Activated B cell treated with CpG ODN at 0.5 μM for 24 hours (primary cell): ENCODE measurements around the gene EVI2B. TPM values are rescaled to one million over a fixed set of nuclear protein-coding genes. Genes with fewer than 3 reads are reported as not detected.

ENCODE experiments used
- ATAC-seq: fragments of 200-7000 bp; cut with Tn5 transposase; one replicate; pipeline ENCODE4 v1.10.0; 2021; ENCODE audit warnings: low read depth, mild to moderate bottlenecking, moderate library complexity
- CTCF ChIA-PET: fragments of 350-600 bp; sonication (Branson Sonifier 250); formaldehyde crosslinking; loops from one replicate; lab custom pipeline; 2021; ENCODE audit warnings: antibody characterized with exemption; lab: Charles Lee
- POLR2A ChIA-PET: fragments of 350-600 bp; sonication (Branson Sonifier 250); formaldehyde crosslinking; loops from one replicate; lab custom pipeline; 2021; ENCODE audit warnings: antibody characterized with exemption; lab: Charles Lee
- DNase-seq: peaks from one replicate; pipeline ENCODE4 v3.0.0; 2022
- H3K27ac Mint-ChIP-seq: one replicate; pipeline ENCODE4 v1.8.0; 2020; ENCODE audit warnings: mixed read lengths
- H3K27me3 Mint-ChIP-seq: one replicate; pipeline ENCODE4 v1.8.0; 2021; ENCODE audit warnings: mixed read lengths
- H3K36me3 Mint-ChIP-seq: one replicate; pipeline ENCODE4 v1.8.0; 2021; ENCODE audit warnings: low read depth, mixed read lengths
- H3K4me1 Mint-ChIP-seq: one replicate; pipeline ENCODE4 v1.8.0; 2021; ENCODE audit warnings: mixed read lengths
- H3K4me3 Mint-ChIP-seq: one replicate; pipeline ENCODE4 v1.8.0; 2020; ENCODE audit warnings: mild to moderate bottlenecking, mixed read lengths
- H3K9me3 Mint-ChIP-seq: one replicate; pipeline ENCODE4 v1.8.0; 2020; ENCODE audit warnings: mixed read lengths
- intact Hi-C: fragments of 100-400 bp; cut with micrococcal nuclease; formaldehyde crosslinking; loops from one replicate; pipeline ENCODE4 v1.15.1; 2024
- total RNA-seq: library from RNA; stranded (reverse); gene quantifications from 2 replicates; pipeline ENCODE4 v1.2.3, GENCODE V29; 2022
- TF ChIP-seq, protein P1 (sequence below): fragments of 200-600 bp; IDR thresholded peaks from one replicate; pipeline ENCODE4 v1.8.0; 2022; ENCODE audit warnings: antibody characterized with exemption, mild to moderate bottlenecking

Gene EVI2B
- total RNA-seq, 1 donor from 2014 or later: 111 TPM

DNA sequence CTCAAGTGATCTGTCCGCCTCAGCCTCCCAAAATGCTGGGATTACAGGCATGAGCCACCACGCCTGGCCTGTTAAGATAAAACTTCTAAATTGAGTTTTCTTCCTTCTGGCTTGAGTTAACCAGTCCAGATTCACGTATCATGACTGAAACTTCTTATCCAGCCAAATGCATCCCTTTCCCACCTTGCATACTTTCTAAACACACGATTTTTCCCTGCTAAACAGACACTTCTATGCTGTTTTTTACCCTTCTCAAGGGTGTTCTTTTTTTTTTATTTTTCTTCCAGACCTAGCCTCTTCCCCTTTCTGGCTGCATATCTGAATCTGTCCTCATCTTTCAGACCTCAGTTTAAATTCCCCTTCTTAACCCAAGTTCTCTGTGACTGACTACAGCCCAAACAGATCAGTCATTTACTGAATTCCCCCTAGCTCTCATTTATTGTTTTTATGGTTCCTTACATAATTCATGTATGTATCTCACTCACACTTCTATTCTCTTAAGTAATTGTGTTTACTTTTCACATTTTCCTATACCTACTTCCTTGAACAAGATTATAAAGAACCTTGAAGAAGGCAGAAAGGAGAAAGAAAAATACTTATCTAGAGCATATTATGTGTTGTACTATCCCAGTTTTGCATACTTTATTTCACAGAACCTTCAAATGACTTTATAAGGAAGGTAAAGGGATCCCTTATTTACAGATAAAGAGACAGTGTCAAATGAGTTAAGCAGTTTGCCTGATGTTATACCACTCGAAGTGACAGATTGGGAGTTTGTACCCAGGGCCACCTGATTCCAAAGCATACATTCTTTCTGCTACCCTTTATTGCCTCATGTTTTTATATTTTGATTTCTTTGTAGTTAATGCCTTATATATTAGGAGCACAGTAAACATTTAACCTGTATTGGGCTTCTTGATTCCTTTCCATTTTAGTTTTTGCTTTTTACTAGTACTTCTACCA is 5.2 kb downstream of the EVI2B start:
- ChIA-PET CTCF (interaction anchor here (1.0 kb wide), 1 partner anchor 201 kb away, joined by 3 read pairs; no protein-coding TSS in a partner anchor), POLR2A (interaction anchor here (0.7 to 11.6 kb wide), 10 partner anchors 10 to 599 kb away, joined by 3 to 247 read pairs (median 4); partner anchors contain the start of genes CRLF3 and EVI2A)
- Mint-ChIP-seq H3K27ac (peak overlapping the region; percentile 88), H3K9me3 (no peaks in the 10 kb centered on the region), H3K4me3 (peak overlapping the region; percentile 78), H3K4me1 (peaks cover 74% of the 10 kb centered on the region), H3K27me3 (no peaks in the 10 kb centered on the region), H3K36me3 (peaks cover 72% of the 10 kb centered on the region)
- intact Hi-C loops: loop anchor here (1.0 to 5.0 kb wide), 5 partner anchors 11 to 336 kb away; partner anchors contain the start of gene RNF135
- TF ChIP-seq, protein P1, sequence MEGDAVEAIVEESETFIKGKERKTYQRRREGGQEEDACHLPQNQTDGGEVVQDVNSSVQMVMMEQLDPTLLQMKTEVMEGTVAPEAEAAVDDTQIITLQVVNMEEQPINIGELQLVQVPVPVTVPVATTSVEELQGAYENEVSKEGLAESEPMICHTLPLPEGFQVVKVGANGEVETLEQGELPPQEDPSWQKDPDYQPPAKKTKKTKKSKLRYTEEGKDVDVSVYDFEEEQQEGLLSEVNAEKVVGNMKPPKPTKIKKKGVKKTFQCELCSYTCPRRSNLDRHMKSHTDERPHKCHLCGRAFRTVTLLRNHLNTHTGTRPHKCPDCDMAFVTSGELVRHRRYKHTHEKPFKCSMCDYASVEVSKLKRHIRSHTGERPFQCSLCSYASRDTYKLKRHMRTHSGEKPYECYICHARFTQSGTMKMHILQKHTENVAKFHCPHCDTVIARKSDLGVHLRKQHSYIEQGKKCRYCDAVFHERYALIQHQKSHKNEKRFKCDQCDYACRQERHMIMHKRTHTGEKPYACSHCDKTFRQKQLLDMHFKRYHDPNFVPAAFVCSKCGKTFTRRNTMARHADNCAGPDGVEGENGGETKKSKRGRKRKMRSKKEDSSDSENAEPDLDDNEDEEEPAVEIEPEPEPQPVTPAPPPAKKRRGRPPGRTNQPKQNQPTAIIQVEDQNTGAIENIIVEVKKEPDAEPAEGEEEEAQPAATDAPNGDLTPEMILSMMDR: no peak
- ATAC-seq (peak; percentile 56), DNase-seq (no peak)

DNA sequence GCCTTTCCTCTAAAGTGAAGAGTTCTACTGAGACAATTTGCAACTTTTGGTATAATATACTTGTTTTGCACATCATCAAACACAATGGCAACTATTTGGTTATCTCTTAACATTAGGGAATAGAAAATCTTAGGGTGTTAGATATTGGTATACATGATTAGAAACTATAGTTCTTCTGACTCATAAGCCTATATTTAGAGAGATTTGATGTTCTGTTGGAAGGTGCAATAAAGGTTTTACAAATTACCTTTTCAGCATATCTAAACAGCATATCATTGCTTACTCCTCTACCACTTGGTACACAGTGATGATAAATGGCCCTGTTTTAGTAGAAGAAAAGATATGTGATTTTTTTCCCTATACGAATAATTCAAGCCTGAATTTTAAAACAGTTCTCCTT is 6.2 kb downstream of the EVI2B start:
- H3K4me3 Mint-ChIP-seq: peak overlapping the region; percentile 78
- TF ChIP-seq, protein P1: no peak
- DNase-seq (no peak), ATAC-seq (no peak)
- no peaks in the 10 kb centered on the region for H3K27me3 Mint-ChIP-seq
- H3K4me1 Mint-ChIP-seq: peaks cover 83% of the 10 kb centered on the region
- CTCF ChIA-PET: no interaction called here
- peaks cover 3% of the 10 kb centered on the region for H3K9me3 Mint-ChIP-seq
- peak overlapping the region; percentile 88 for H3K27ac Mint-ChIP-seq
- peaks cover 78% of the 10 kb centered on the region for H3K36me3 Mint-ChIP-seq
- intact Hi-C loops: loop anchor here (2.0 to 5.0 kb wide), 3 partner anchors 35 to 335 kb away; partner anchors contain the start of gene RNF135
- POLR2A ChIA-PET: interaction anchor here (1.8 to 11.6 kb wide), 3 partner anchors 11 to 186 kb away, joined by 4 to 247 read pairs (median 7); partner anchors contain the start of gene EVI2A

DNA sequence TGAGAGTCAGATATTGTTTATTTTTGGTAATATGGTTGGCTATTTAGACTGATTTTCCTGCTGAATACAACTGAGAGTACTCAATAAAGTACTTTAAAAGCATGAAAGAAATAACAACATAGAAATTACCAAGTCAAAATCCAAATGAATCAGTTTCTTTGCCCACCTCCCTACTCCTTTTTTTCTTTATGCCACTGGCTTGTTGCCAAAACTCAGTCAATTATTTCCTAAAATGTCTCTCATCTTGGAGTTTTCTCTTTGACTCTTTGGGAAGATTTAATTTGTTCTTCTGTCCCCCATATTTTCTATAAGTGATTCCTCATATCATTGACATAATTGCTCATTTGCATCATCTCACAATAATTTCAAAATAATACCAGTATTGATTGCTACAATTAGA is 14.2 kb downstream of the EVI2B start:
- H3K4me3 Mint-ChIP-seq: no peak overlapping the region
- ATAC-seq: no peak
- CTCF ChIA-PET: no interaction called here
- no peak for DNase-seq
- POLR2A ChIA-PET: no interaction called here
- H3K4me1 Mint-ChIP-seq: peaks cover 27% of the 10 kb centered on the region
- peaks cover 24% of the 10 kb centered on the region for H3K36me3 Mint-ChIP-seq
- no peaks in the 10 kb centered on the region for H3K27me3 Mint-ChIP-seq
- TF ChIP-seq, protein P1: no peak
- no peak overlapping the region for H3K27ac Mint-ChIP-seq
- intact Hi-C loops: no loop called here
- peaks cover 3% of the 10 kb centered on the region for H3K9me3 Mint-ChIP-seq

DNA sequence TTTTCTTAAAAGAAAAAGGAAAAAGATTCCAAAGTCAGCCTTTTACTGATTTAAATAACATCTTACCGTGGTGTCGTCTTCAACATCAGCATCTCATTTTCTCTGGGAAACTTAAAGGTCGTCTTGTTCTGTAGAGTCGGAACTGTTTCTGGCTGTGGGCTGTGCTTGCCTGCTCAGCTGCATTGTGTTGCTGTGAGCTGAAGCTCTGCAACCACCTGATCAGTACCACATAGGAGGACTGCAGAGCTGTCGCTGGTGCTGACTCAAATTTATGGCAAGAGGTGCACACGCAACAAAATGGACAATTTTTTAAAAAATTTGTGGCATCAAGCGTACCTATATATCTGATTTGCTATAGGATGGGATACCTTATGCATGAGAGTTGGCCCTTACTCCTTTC is 16.8 kb downstream of the EVI2B start, which contains the start of gene OMG:
Gene OMG (minus strand): TSS at position 150 of the 400 bp plus-strand sequence. CDS start 908 bp downstream, outside the sequence.
- ChIA-PET CTCF (no interaction called here), POLR2A (no interaction called here)
- Mint-ChIP-seq H3K27me3 (no peaks in the 10 kb centered on the region), H3K9me3 (no peaks in the 10 kb centered on the region), H3K4me1 (peaks cover 10% of the 10 kb centered on the region), H3K36me3 (peaks cover under 1% of the 10 kb centered on the region), H3K4me3 (no peak within 1 kb of the TSS), H3K27ac (no peak within 1 kb of the TSS)
- no peak for DNase-seq
- TF ChIP-seq, protein P1: no peak
- no peak for ATAC-seq
- intact Hi-C loops: no loop called here

DNA sequence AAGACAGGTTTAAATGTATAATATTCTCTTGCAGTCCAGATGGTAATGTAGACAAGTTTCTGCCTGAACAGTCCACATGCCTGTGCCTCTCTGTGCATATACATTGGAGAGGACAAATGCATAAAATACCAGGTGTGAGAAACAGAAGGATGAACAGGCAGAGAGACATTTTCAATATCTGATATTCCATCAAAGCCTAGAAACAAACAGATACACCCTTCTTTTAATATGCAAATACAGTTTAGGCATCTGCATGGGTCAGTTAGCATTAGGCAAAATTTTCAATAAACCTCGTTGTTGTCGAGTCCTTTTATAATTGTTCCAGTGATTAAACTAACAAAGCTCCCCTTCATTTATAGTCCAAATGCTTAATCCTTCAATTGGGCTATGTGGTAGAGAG is 17.7 kb downstream of the EVI2B start:
- Mint-ChIP-seq H3K27me3 (no peaks in the 10 kb centered on the region), H3K27ac (no peak overlapping the region), H3K4me3 (no peak overlapping the region), H3K36me3 (no peaks in the 10 kb centered on the region), H3K9me3 (no peaks in the 10 kb centered on the region), H3K4me1 (peaks cover 2% of the 10 kb centered on the region)
- no peak for ATAC-seq
- intact Hi-C loops: no loop called here
- DNase-seq: no peak
- ChIA-PET POLR2A (no interaction called here), CTCF (no interaction called here)
- TF ChIP-seq, protein P1: no peak
